Smooth muscle cell (in vitro differentiated cells): ENCODE measurements around the gene EXOC2. TPM values are rescaled to one million over a fixed set of nuclear protein-coding genes. Genes with fewer than 3 reads are reported as not detected.

Experiments used
- DNase-seq: peaks from one replicate; lab custom pipeline; 2025; ENCODE audit not compliant: unreplicated experiment; lab: John Stamatoyannopoulos, UW
- H2AFZ ChIP-seq: fragments of 200-600 bp; sonication (generic); 2 replicates; pipeline ENCODE4 v1.6.0; 2016; ENCODE audit warnings: antibody characterized with exemption, low read depth, mild to moderate bottlenecking
- H3F3A ChIP-seq: fragments of 200-600 bp; sonication (generic); 2 replicates; pipeline ENCODE4 v1.6.0; 2017; ENCODE audit warnings: antibody characterized with exemption, low read depth
- H3K27ac ChIP-seq: fragments of 200-600 bp; sonication (generic); 2 replicates; pipeline ENCODE4 v1.5.1; 2016; ENCODE audit warnings: low read depth, mild to moderate bottlenecking
- H3K27me3 ChIP-seq: fragments of 200-600 bp; sonication (generic); 2 replicates; pipeline ENCODE4 v1.6.1; 2016; ENCODE audit warnings: low read depth, mild to moderate bottlenecking
- H3K36me3 ChIP-seq: fragments of 200-600 bp; sonication (generic); 2 replicates; pipeline ENCODE4 v1.5.1; 2016; ENCODE audit warnings: low read depth
- H3K4me1 ChIP-seq: fragments of 200-600 bp; sonication (generic); 2 replicates; pipeline ENCODE4 v1.5.1; 2016; ENCODE audit warnings: low read depth
- H3K4me2 ChIP-seq: fragments of 200-600 bp; sonication (generic); 2 replicates; pipeline ENCODE4 v1.6.0; 2016; ENCODE audit warnings: mild to moderate bottlenecking
- H3K4me3 ChIP-seq: fragments of 200-600 bp; sonication (generic); 2 replicates; pipeline ENCODE4 v1.5.1; 2016; ENCODE audit warnings: mild to moderate bottlenecking
- H3K79me2 ChIP-seq: fragments of 200-600 bp; sonication (generic); 2 replicates; pipeline ENCODE4 v1.6.0; 2016; ENCODE audit warnings: low read depth, mild to moderate bottlenecking
- H3K9ac ChIP-seq: fragments of 200-600 bp; sonication (generic); 2 replicates; pipeline ENCODE4 v1.6.0; 2016; ENCODE audit warnings: low read depth
- H3K9me3 ChIP-seq: fragments of 200-600 bp; sonication (generic); replicated peaks from 2 replicates; pipeline ENCODE4 v1.5.1; 2016; ENCODE audit warnings: low read depth
- H4K20me1 ChIP-seq: fragments of 200-600 bp; sonication (generic); 2 replicates; pipeline ENCODE4 v1.6.0; 2016; ENCODE audit warnings: low read depth
- CTCF ChIP-seq: fragments of 200-600 bp; sonication (generic); IDR thresholded peaks from 2 replicates; pipeline ENCODE4 v1.5.1; 2017; ENCODE audit warnings: borderline replicate concordance, mild to moderate bottlenecking, antibody characterized with exemption; ENCODE audit not compliant: insufficient read depth, poor library complexity, severe bottlenecking
- WGBS: methylation state at CpG from one replicate; pipeline ENCODE4 v1.1.7; 2016; ENCODE audit warnings: low lambda C conversion rate; 5-methylcytosine and 5-hydroxymethylcytosine counted together
- polyA plus RNA-seq: library from polyadenylated mRNA; unstranded; fragments of >200 nt; fragmentation: Nextera tagmentation; extraction: Ambion mirVana; gene quantifications from 2 replicates; pipeline ENCODE4 v1.2.1, GENCODE V29; 2016
- total RNA-seq: library from RNA; depleted of rRNA; stranded (reverse); fragments of >200 nt; gene quantifications from 2 replicates; pipeline ENCODE4 v1.2.3, GENCODE V29; 2014

EXOC2 gene
- total and polyA plus RNA-seq, 2 experiments from 2014 or later = 21.9 to 33.9 TPM

- no peaks in the 10 kb centered on the region for H3K79me2 ChIP-seq
- H2AFZ ChIP-seq = no peak overlapping the region
- H3K27me3 ChIP-seq = no peaks in the 10 kb centered on the region
- H3K4me2 ChIP-seq = no peak overlapping the region
- no peaks in the 10 kb centered on the region for H3K4me1 ChIP-seq
- H3K27ac ChIP-seq = no peak overlapping the region
- H4K20me1 ChIP-seq = no peaks in the 10 kb centered on the region
- H3F3A ChIP-seq = no peaks in the 10 kb centered on the region
- DNase-seq = no peak
- no peak overlapping the region for H3K4me3 ChIP-seq
- TF ChIP-seq CTCF = no peak
- no peaks in the 10 kb centered on the region for H3K9me3 ChIP-seq
- WGBS = 94% methylated on average over 3 of the region's 3 CpGs
- no peak overlapping the region for H3K9ac ChIP-seq
- no peaks in the 10 kb centered on the region for H3K36me3 ChIP-seq
These were observed 184.3 kb downstream of the EXOC2 start for GRCh38 chr6:508614-509013.

- Histone ChIP-seq H3K4me1 (no peaks in the 10 kb centered on the region), H3F3A (no peaks in the 10 kb centered on the region), H3K27ac (no peak overlapping the region), H3K79me2 (no peaks in the 10 kb centered on the region), H3K9ac (no peak overlapping the region), H3K27me3 (no peaks in the 10 kb centered on the region), H3K4me2 (no peak overlapping the region), H4K20me1 (no peaks in the 10 kb centered on the region), H3K4me3 (no peak overlapping the region), H3K9me3 (no peaks in the 10 kb centered on the region), H3K36me3 (no peaks in the 10 kb centered on the region), H2AFZ (no peak overlapping the region)
- TF ChIP-seq CTCF = no peak
- 84% methylated on average over 9 of the region's 9 CpGs for WGBS
- no peak for DNase-seq
These were observed 184.9 kb downstream of the EXOC2 start for GRCh38 chr6:508006-508405.

- Histone ChIP-seq H3K4me2 (no peak overlapping the region), H2AFZ (no peak overlapping the region), H3F3A (no peaks in the 10 kb centered on the region), H3K4me1 (no peaks in the 10 kb centered on the region), H3K9ac (no peak overlapping the region), H3K36me3 (no peaks in the 10 kb centered on the region), H3K79me2 (no peaks in the 10 kb centered on the region), H3K4me3 (no peak overlapping the region), H3K27ac (no peak overlapping the region), H3K9me3 (no peaks in the 10 kb centered on the region), H3K27me3 (no peaks in the 10 kb centered on the region), H4K20me1 (no peaks in the 10 kb centered on the region)
- 86% methylated on average over 1 of the region's 1 CpG for WGBS
- no peak for DNase-seq
- TF ChIP-seq CTCF = no peak
These were observed 185.9 kb downstream of the EXOC2 start for GRCh38 chr6:506920-507622.

GRCh38 chr6:506508-506907, 186.4 kb downstream of the EXOC2 start:
- no peaks in the 10 kb centered on the region for H3K9me3 ChIP-seq
- H3K27me3 ChIP-seq = no peaks in the 10 kb centered on the region
- H3K4me3 ChIP-seq = no peak overlapping the region
- H3K36me3 ChIP-seq = no peaks in the 10 kb centered on the region
- no peaks in the 10 kb centered on the region for H3F3A ChIP-seq
- no peak for DNase-seq
- H3K4me1 ChIP-seq = no peaks in the 10 kb centered on the region
- H3K27ac ChIP-seq = no peak overlapping the region
- H3K4me2 ChIP-seq = no peak overlapping the region
- no peaks in the 10 kb centered on the region for H4K20me1 ChIP-seq
- no peak overlapping the region for H3K9ac ChIP-seq
- H2AFZ ChIP-seq = no peak overlapping the region
- TF ChIP-seq CTCF = no peak
- WGBS = 93% methylated on average over 4 of the region's 4 CpGs
- H3K79me2 ChIP-seq = no peaks in the 10 kb centered on the region
